H1 (cell line): Measurements from ENCODE around the gene DNAAF3.

ENCODE experiments used
- CTCF ChIP-seq, 3 experiments: IDR thresholded peaks; 1 replicate in 2 of 3; 2 replicates in 1 of 3; pipeline versions ENCODE4 v1.5.1 to v1.6.1; 2011; ENCODE audit warnings: low read length in 3 of 3, mild to moderate bottlenecking in 3 of 3, inconsistent platforms in 2 of 3, low read depth in 1 of 3, moderate library complexity in 1 of 3; ENCODE audit not compliant: insufficient read depth in 1 of 3; ENCODE audit errors: control extremely low read depth in 1 of 3
- E2F6 ChIP-seq: IDR thresholded peaks from 2 replicates; pipeline ENCODE4 v1.6.1; 2012; ENCODE audit warnings: inconsistent platforms
- HDAC6 ChIP-seq: IDR thresholded peaks from one replicate; pipeline ENCODE4 v1.7.1; 2012; ENCODE audit warnings: low read depth, mild to moderate bottlenecking, inconsistent platforms, low read length, moderate library complexity
- POLR2A ChIP-seq, 2 experiments: IDR thresholded peaks; 1 replicate in 1 of 2; 2 replicates in 1 of 2; pipeline ENCODE4 v1.6.1; 2011; ENCODE audit warnings: low read depth in 2 of 2, low read length in 2 of 2, mild to moderate bottlenecking in 2 of 2; ENCODE audit errors: control extremely low read depth in 1 of 2
- POLR2AphosphoS5 ChIP-seq: IDR thresholded peaks from 2 replicates; pipeline ENCODE4 v1.6.1; 2011; ENCODE audit warnings: low read depth, low read length
- RFX5 ChIP-seq: IDR thresholded peaks from 2 replicates; pipeline ENCODE4 v1.6.1; 2011; ENCODE audit warnings: low read depth, low read length, improper control_type of control experiment, borderline replicate concordance
- RXRA ChIP-seq: IDR thresholded peaks from 2 replicates; pipeline ENCODE4 v1.6.1; 2011; ENCODE audit warnings: low read depth, mild to moderate bottlenecking, low read length, moderate library complexity; ENCODE audit not compliant: insufficient read depth
- SIN3A ChIP-seq, 2 experiments: IDR thresholded peaks in 1 of 2; conservative IDR thresholded peaks in 1 of 2; 2 replicates each; pipeline ENCODE4 v1.6.1; 2011 to 2012; ENCODE audit warnings: low read length in 2 of 2, improper control_type of control experiment in 1 of 2, low read depth in 1 of 2, mild to moderate bottlenecking in 1 of 2
- SP1 ChIP-seq: IDR thresholded peaks from 2 replicates; pipeline ENCODE4 v1.6.1; 2011; ENCODE audit warnings: low read depth, low read length
- TAF1 ChIP-seq: IDR thresholded peaks from 2 replicates; pipeline ENCODE4 v1.6.1; 2011; ENCODE audit warnings: mild to moderate bottlenecking, low read depth, low read length

- no peak for TF ChIP-seq CTCF (IDR thresholded peaks at IDR 0.05; ENCODE audit: control extremely low read depth in 1 of 3, insufficient read depth in 1 of 3, low read depth in 1 of 3, low read length in 3 of 3)
- TF ChIP-seq SP1: no peak
- no peak for TF ChIP-seq HDAC6
- no peak for TF ChIP-seq POLR2A (IDR thresholded peaks at IDR 0.05; ENCODE audit: control extremely low read depth in 1 of 2, low read depth in 2 of 2, low read length in 2 of 2)
- TF ChIP-seq SIN3A (conservative IDR thresholded peaks at IDR 0.05 in 1 of 2, IDR thresholded peaks at IDR 0.05 in 1 of 2; ENCODE audit: low read depth in 1 of 2, low read length in 2 of 2): no peak
- no peak for TF ChIP-seq E2F6
- no peak for TF ChIP-seq RFX5
- no peak for TF ChIP-seq POLR2AphosphoS5
- no peak for TF ChIP-seq RXRA
- no peak for TF ChIP-seq TAF1
Measured at GRCh38 chr19:55171440-55171839, 5.0 kb upstream of the DNAAF3 start.
